CMK (cell line): Measurements from ENCODE around the gene LCA5L.
"Not testable (repeated sequence)": the region's sequence is repeated elsewhere in the genome, so short reads cannot be mapped to it uniquely, and the experiment has no call there.

ENCODE experiments used
- DNase-seq: peaks from one replicate; pipeline ENCODE4 v3.0.0-alpha.2; 2010; ENCODE audit warnings: low read depth

Gene LCA5L

GRCh38 chr21:39387461-39388037 is 58.0 kb downstream of the LCA5L start:
- DNase-seq, result peak; percentile 97

- DNase-seq, result no peak
Observed at GRCh38 chr21:39386899-39387298, 58.7 kb downstream of the LCA5L start.

- DNase-seq, result no peak
Observed at GRCh38 chr21:39386194-39386593, 59.4 kb downstream of the LCA5L start.

- DNase-seq, result peak; percentile 68
Observed at GRCh38 chr21:39385299-39386145, 60.1 kb downstream of the LCA5L start.

GRCh38 chr21:39384674-39385298 is 60.8 kb downstream of the LCA5L start:
- DNase-seq, result no peak

GRCh38 chr21:39382096-39382495 is 63.5 kb downstream of the LCA5L start:
- DNase-seq, result not testable (repeated sequence)

- no peak for DNase-seq
Observed at GRCh38 chr21:39381009-39381408, 64.6 kb downstream of the LCA5L start.

GRCh38 chr21:39379986-39380891 is 65.3 kb downstream of the LCA5L start:
- DNase-seq, result peak; percentile 94

- no peak for DNase-seq
Observed at GRCh38 chr21:39377444-39378050, 68.0 kb downstream of the LCA5L start.

- no peak for DNase-seq
Observed at GRCh38 chr21:39375446-39375845, 70.1 kb downstream of the LCA5L start.

- DNase-seq, result no peak
Observed at GRCh38 chr21:39374046-39374445, 71.5 kb downstream of the LCA5L start.

GRCh38 chr21:39373634-39374033 is 71.9 kb downstream of the LCA5L start:
- DNase-seq, result no peak

GRCh38 chr21:39369896-39370288 is 75.7 kb downstream of the LCA5L start:
- not testable (repeated sequence) for DNase-seq

- DNase-seq, result no peak
Observed at GRCh38 chr21:39367783-39368182, 77.8 kb downstream of the LCA5L start.

- no peak for DNase-seq
Observed at GRCh38 chr21:39366563-39366962, 79.0 kb downstream of the LCA5L start.

GRCh38 chr21:39364949-39365348 is 80.6 kb downstream of the LCA5L start:
- no peak for DNase-seq

- DNase-seq, result peak; percentile 81
Observed at GRCh38 chr21:39363607-39364555, 81.7 kb downstream of the LCA5L start.

GRCh38 chr21:39362733-39363132 is 82.8 kb downstream of the LCA5L start:
- no peak for DNase-seq

- DNase-seq, result no peak
Observed at GRCh38 chr21:39359382-39359781, 86.2 kb downstream of the LCA5L start.
